Measurements from ENCODE around the gene TRAF2. TPM values are rescaled to one million over a fixed set of nuclear protein-coding genes. Genes with fewer than 3 reads are reported as not detected.
A peak's percentile ranks its signal among the peaks of the same experiment; 100 is the strongest.

Gene TRAF2
- total and polyA plus RNA-seq, 9 of the 15 experiments (the other 6 are each of a cell fraction or from before 2014, with no cell fraction given), result 0.24 to 45.2 (median 18.0) TPM

DNA sequence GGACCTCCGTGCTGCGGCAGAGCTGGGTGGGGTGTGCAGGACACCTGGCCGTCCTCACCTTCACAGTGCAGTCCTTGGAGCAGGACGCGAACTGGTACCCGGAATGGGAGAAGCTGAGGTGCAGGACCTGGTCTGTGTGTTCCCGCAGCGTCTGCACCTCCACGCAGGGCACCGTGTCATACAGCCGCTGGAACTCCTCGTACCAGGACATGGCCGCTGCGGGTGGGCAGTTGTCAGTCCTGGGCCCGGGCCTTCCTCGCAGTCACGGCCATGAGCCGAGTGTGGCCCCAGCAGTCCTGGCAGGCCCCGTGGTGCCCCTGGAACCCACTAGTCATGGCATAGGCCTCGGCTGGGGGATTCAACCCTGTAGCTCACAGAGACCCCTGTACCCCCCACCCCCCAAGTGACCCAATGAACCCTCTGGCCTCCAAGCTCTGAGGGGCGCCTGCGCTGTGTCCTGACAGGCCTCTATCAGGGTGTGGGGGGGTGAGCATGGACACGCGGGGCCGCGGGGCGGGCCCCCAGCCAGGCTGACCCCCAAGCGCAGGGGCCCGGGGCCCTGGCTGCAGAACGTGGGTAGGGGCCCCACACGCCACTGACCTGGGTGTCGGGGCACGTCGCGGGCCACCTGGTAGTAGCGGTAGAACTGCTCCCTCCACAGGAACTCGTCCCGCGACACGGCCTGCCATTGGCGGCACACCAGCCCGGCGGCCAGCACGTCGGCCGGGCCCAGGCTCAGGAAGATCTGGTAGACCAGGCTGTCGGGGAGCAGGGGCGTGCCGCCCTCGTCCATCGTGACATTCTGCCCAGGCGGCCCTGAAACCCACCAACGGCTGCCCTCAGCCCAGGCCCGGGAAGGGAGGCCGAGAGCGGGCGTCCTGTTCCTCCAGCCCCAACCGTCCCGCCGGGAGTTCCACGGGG is 57.2 kb downstream of the TRAF2 start (continued):
- TF ChIP-seq SAP30 (IDR thresholded peaks at IDR 0.05; ENCODE audit: borderline replicate concordance, insufficient read depth, low read depth, low read length, poor library complexity, severe bottlenecking) (no peak), KHSRP (IDR thresholded peaks at IDR 0.05) (no peak), ZBTB40 (IDR thresholded peaks at IDR 0.05) (0 out of 2 replicates have a peak, but pooled peaks have one; percentile 48), ZBTB40 (CRISPR knock-in tag; IDR thresholded peaks at IDR 0.05) (no peak), ZNF133 (CRISPR knock-in tag; IDR thresholded peaks at IDR 0.05) (no peak), MTA1 (IDR thresholded peaks at IDR 0.05; ENCODE audit: borderline replicate concordance) (no peak), PHF20 (IDR thresholded peaks at IDR 0.05; ENCODE audit: partially characterized antibody) (no peak), ZNF24 (IDR thresholded peaks at IDR 0.05) (no peak), ADNP (tag; IDR thresholded peaks at IDR 0.05) (no peak), THRA (IDR thresholded peaks at IDR 0.05) (no peak), KAT2B (IDR thresholded peaks at IDR 0.05; ENCODE audit: low read depth, low read length) (no peak), BRF1 (IDR thresholded peaks at IDR 0.05; ENCODE audit: borderline replicate concordance, extremely low read depth, insufficient read length) (no peak), EHMT2 (IDR thresholded peaks at IDR 0.05) (no peak), ARID3A (IDR thresholded peaks at IDR 0.05; ENCODE audit: borderline replicate concordance, low read depth, low read length) (no peak), SMARCB1 (IDR thresholded peaks at IDR 0.05; ENCODE audit: insufficient read length, low read depth) (no peak)
